SU-DHL-6 (cell line): Measurements from ENCODE around the gene PPFIBP1.

Experiments
- H2AFZ ChIP-seq: fragments of 200-600 bp; sonication (generic); 2 replicates; pipeline ENCODE4 v1.6.1; 2014; ENCODE audit warnings: low read depth, mild to moderate bottlenecking, moderate library complexity, mixed read lengths, antibody characterized with exemption, low read length; ENCODE audit not compliant: severe bottlenecking
- H3F3A ChIP-seq: fragments of 200-600 bp; shearing (Covaris generic); 2 replicates; pipeline ENCODE4 v1.6.0; 2016; ENCODE audit warnings: antibody characterized with exemption, mild to moderate bottlenecking; ENCODE audit not compliant: insufficient read depth
- H3K27ac ChIP-seq: fragments of 200-600 bp; sonication (generic); 2 replicates; pipeline ENCODE4 v1.5.1; 2016; ENCODE audit warnings: low read depth, mild to moderate bottlenecking, low read length, moderate library complexity, mixed read lengths
- H3K27me3 ChIP-seq: fragments of 200-600 bp; sonication (generic), shearing (Covaris generic); 2 replicates; pipeline ENCODE4 v1.6.0; 2014; ENCODE audit warnings: mild to moderate bottlenecking, low read length
- H3K36me3 ChIP-seq: fragments of 200-600 bp; sonication (generic); 2 replicates; pipeline ENCODE4 v1.6.1; 2014; ENCODE audit warnings: mild to moderate bottlenecking, low read length, mixed read lengths
- H3K4me2 ChIP-seq: fragments of 300-600, 200-600 bp; shearing (Covaris generic), sonication (generic); 2 replicates; pipeline ENCODE4 v1.6.0; 2014; ENCODE audit warnings: low read length, low read depth, mild to moderate bottlenecking; ENCODE audit not compliant: poor library complexity, severe bottlenecking
- H3K4me3 ChIP-seq: fragments of 200-600 bp; sonication (generic); 2 replicates; pipeline ENCODE4 v1.5.1; 2014; ENCODE audit warnings: antibody characterized with exemption, low read length, mild to moderate bottlenecking, mixed read lengths; ENCODE audit not compliant: insufficient read depth, poor library complexity, severe bottlenecking
- H3K79me2 ChIP-seq: fragments of 200-600 bp; sonication (generic); 2 replicates; pipeline ENCODE4 v1.6.1; 2014; ENCODE audit warnings: mild to moderate bottlenecking, low read length, moderate library complexity; ENCODE audit not compliant: insufficient read depth
- H3K9ac ChIP-seq: fragments of 200-600 bp; sonication (generic); 2 replicates; pipeline ENCODE4 v1.7.0; 2014; ENCODE audit warnings: mild to moderate bottlenecking, low read length
- H3K9me2 ChIP-seq: fragments of 200-600 bp; sonication (generic); replicated peaks from 2 replicates; pipeline ENCODE4 v1.6.1; 2014; ENCODE audit warnings: low read length; ENCODE audit not compliant: insufficient read depth
- H3K9me3 ChIP-seq: fragments of 200-600 bp; sonication (generic); 2 replicates; pipeline ENCODE4 v1.6.1; 2014; ENCODE audit warnings: low read length, mixed read lengths; ENCODE audit not compliant: insufficient read depth
- H4K20me1 ChIP-seq: fragments of 200-600 bp; sonication (generic); 2 replicates; pipeline ENCODE4 v1.6.1; 2014; ENCODE audit warnings: low read depth, mild to moderate bottlenecking, antibody characterized with exemption, low read length, moderate library complexity, mixed read lengths
- CTCF ChIP-seq: fragments of 200-600 bp; sonication (generic); IDR thresholded peaks from one replicate; pipeline ENCODE4 v1.5.1; 2017; ENCODE audit warnings: antibody characterized with exemption, mild to moderate bottlenecking, low read length, moderate library complexity; ENCODE audit not compliant: insufficient read depth, poor library complexity, severe bottlenecking
- EZH2phosphoT487 ChIP-seq: fragments of 200-600 bp; sonication (generic), shearing (Covaris generic); conservative IDR thresholded peaks from 2 replicates; pipeline ENCODE4 v1.6.1; 2018; ENCODE audit warnings: mild to moderate bottlenecking, antibody characterized with exemption, low read length, moderate library complexity, mixed read lengths

PPFIBP1 gene

GRCh38 chr12:27523642-27524493, at the start of gene PPFIBP1:
Gene PPFIBP1 (plus strand): TSS chr12:27524206. CDS start chr12:27633397, 109,191 bp downstream.
- Histone ChIP-seq H3K9me2 (no peaks in the 10 kb centered on the region), H3K4me2 (peak within 1 kb of the TSS; percentile 67), H3K27ac (no peak within 1 kb of the TSS), H2AFZ (peak within 1 kb of the TSS; percentile 93), H3K4me3 (peak within 1 kb of the TSS; percentile 71), H3K9ac (peak within 1 kb of the TSS; percentile 53), H3K27me3 (no peaks in the 10 kb centered on the region), H3K36me3 (no peaks in the 10 kb centered on the region), H3K9me3 (no peaks in the 10 kb centered on the region), H3K79me2 (no peaks in the 10 kb centered on the region), H4K20me1 (no peaks in the 10 kb centered on the region), H3F3A (no peaks in the 10 kb centered on the region)
- no peak for TF ChIP-seq EZH2phosphoT487

- no peaks in the 10 kb centered on the region for H3K9me2 ChIP-seq
- no peaks in the 10 kb centered on the region for H3K79me2 ChIP-seq
- no peak for TF ChIP-seq EZH2phosphoT487
- TF ChIP-seq CTCF = no peak
- no peaks in the 10 kb centered on the region for H3K36me3 ChIP-seq
- H2AFZ ChIP-seq = no peak overlapping the region
- no peaks in the 10 kb centered on the region for H3K27me3 ChIP-seq
- no peak overlapping the region for H3K4me2 ChIP-seq
- H3F3A ChIP-seq = no peaks in the 10 kb centered on the region
- no peaks in the 10 kb centered on the region for H4K20me1 ChIP-seq
- no peak overlapping the region for H3K9ac ChIP-seq
- H3K9me3 ChIP-seq = peaks cover 14% of the 10 kb centered on the region; the same call in 1 of the 2 replicates
- H3K4me3 ChIP-seq = no peak overlapping the region
- no peak overlapping the region for H3K27ac ChIP-seq
These were observed 49.7 kb upstream of the PPFIBP1 start for GRCh38 chr12:27474344-27474743.

- H3K79me2 ChIP-seq = no peaks in the 10 kb centered on the region
- no peak overlapping the region for H3K4me2 ChIP-seq
- no peaks in the 10 kb centered on the region for H3F3A ChIP-seq
- H3K9ac ChIP-seq = no peak overlapping the region
- no peaks in the 10 kb centered on the region for H4K20me1 ChIP-seq
- H3K9me3 ChIP-seq = peaks cover 14% of the 10 kb centered on the region; the same call in 1 of the 2 replicates
- H3K27ac ChIP-seq = no peak overlapping the region
- TF ChIP-seq EZH2phosphoT487 (no peak), CTCF (no peak)
- H3K9me2 ChIP-seq = no peaks in the 10 kb centered on the region
- no peak overlapping the region for H2AFZ ChIP-seq
- H3K4me3 ChIP-seq = no peak overlapping the region
- H3K27me3 ChIP-seq = no peaks in the 10 kb centered on the region
- no peaks in the 10 kb centered on the region for H3K36me3 ChIP-seq
These were observed 47.0 kb upstream of the PPFIBP1 start for GRCh38 chr12:27477049-27477448.

GRCh38 chr12:27478949-27479348, 45.1 kb upstream of the PPFIBP1 start:
- no peaks in the 10 kb centered on the region for H3K27me3 ChIP-seq
- H3K79me2 ChIP-seq = no peaks in the 10 kb centered on the region
- no peaks in the 10 kb centered on the region for H3K9me2 ChIP-seq
- H3K4me2 ChIP-seq = no peak overlapping the region
- H3K36me3 ChIP-seq = no peaks in the 10 kb centered on the region
- no peak overlapping the region for H3K27ac ChIP-seq
- H3K9me3 ChIP-seq = peaks cover 14% of the 10 kb centered on the region; the same call in 1 of the 2 replicates
- H3K9ac ChIP-seq = no peak overlapping the region
- H2AFZ ChIP-seq = no peak overlapping the region
- no peaks in the 10 kb centered on the region for H3F3A ChIP-seq
- H3K4me3 ChIP-seq = no peak overlapping the region
- H4K20me1 ChIP-seq = no peaks in the 10 kb centered on the region
- TF ChIP-seq CTCF (no peak), EZH2phosphoT487 (no peak)
